WTC11 (cell line): ENCODE data around the gene C3orf33. TPM values are rescaled to one million over a fixed set of nuclear protein-coding genes. Genes with fewer than 3 reads are reported as not detected.

Experiments
- ATAC-seq: fragments of 200-7000 bp; cut with Tn5 transposase; 2 replicates; pipeline ENCODE4 v1.10.0; 2021; ENCODE audit warnings: mild to moderate bottlenecking, moderate library complexity
- CTCF ChIA-PET: fragments of 300-600 bp; sonication (Branson Sonifier 250); formaldehyde crosslinking; loops from one replicate; lab custom pipeline; 2021; ENCODE audit warnings: antibody characterized with exemption; lab: Charles Lee
- POLR2A ChIA-PET: fragments of 350-600 bp; sonication (Branson Sonifier 250); formaldehyde crosslinking; loops from one replicate; lab custom pipeline; 2021; ENCODE audit warnings: antibody characterized with exemption; lab: Charles Lee
- DNase-seq: peaks from one replicate; pipeline ENCODE4 v3.0.0; 2021; ENCODE audit warnings: low spot score
- H3K27ac Mint-ChIP-seq: 2 replicates; pipeline ENCODE4 v1.8.0; 2021; ENCODE audit warnings: mixed read lengths
- H3K27me3 Mint-ChIP-seq: 2 replicates; pipeline ENCODE4 v1.8.0; 2021; ENCODE audit warnings: low read depth, mild to moderate bottlenecking, moderate library complexity, mixed read lengths
- H3K36me3 Mint-ChIP-seq: 2 replicates; pipeline ENCODE4 v1.8.0; 2021; ENCODE audit warnings: mixed read lengths
- H3K4me1 Mint-ChIP-seq: 2 replicates; pipeline ENCODE4 v1.8.0; 2022; ENCODE audit warnings: mixed read lengths
- H3K4me3 Mint-ChIP-seq: 2 replicates; pipeline ENCODE4 v1.8.0; 2021; ENCODE audit warnings: mild to moderate bottlenecking, moderate library complexity, mixed read lengths
- H3K9me3 Mint-ChIP-seq: 2 replicates; pipeline ENCODE4 v1.8.0; 2021; ENCODE audit warnings: mixed read lengths
- CBFB ChIP-seq: sonication (generic); formaldehyde crosslinking; IDR thresholded peaks from 2 replicates; pipeline ENCODE4 v1.8.1; 2022; ENCODE audit warnings: mild to moderate bottlenecking, low read depth, missing genetic modification reagents
- ELF4 ChIP-seq: sonication (generic); formaldehyde crosslinking; IDR thresholded peaks from 2 replicates; pipeline ENCODE4 v1.8.1; 2022; ENCODE audit warnings: low read depth, mild to moderate bottlenecking, moderate library complexity, missing genetic modification reagents
- FOXJ3 ChIP-seq: sonication (generic); formaldehyde crosslinking; IDR thresholded peaks from 2 replicates; pipeline ENCODE4 v1.9.0; 2021; ENCODE audit warnings: missing genetic modification reagents, mild to moderate bottlenecking, borderline replicate concordance
- GRHL2 ChIP-seq: fragments of 250-450 bp; sonication (Bioruptor Pico); IDR thresholded peaks from 2 replicates; pipeline ENCODE4 v1.8.0; 2022; ENCODE audit warnings: mild to moderate bottlenecking, moderate library complexity; ENCODE audit not compliant: insufficient replicate concordance, severe bottlenecking
- JAZF1 ChIP-seq: fragments of 250-450 bp; sonication (Bioruptor Pico); IDR thresholded peaks from 2 replicates; pipeline ENCODE4 v1.9.0; 2021; ENCODE audit warnings: moderate library complexity, mild to moderate bottlenecking, inconsistent platforms
- NFE2L1 ChIP-seq: sonication (generic); formaldehyde crosslinking; IDR thresholded peaks from 2 replicates; pipeline ENCODE4 v1.8.1; 2023; ENCODE audit warnings: missing genetic modification reagents
- NFYB ChIP-seq: sonication (generic); formaldehyde crosslinking; conservative IDR thresholded peaks from 2 replicates; pipeline ENCODE4 v1.8.0; 2022; ENCODE audit warnings: low read depth, missing genetic modification reagents
- TEAD1 ChIP-seq: sonication (generic); formaldehyde crosslinking; IDR thresholded peaks from 2 replicates; pipeline ENCODE4 v1.8.0; 2022; ENCODE audit warnings: mild to moderate bottlenecking, missing genetic modification reagents
- TP53 ChIP-seq: sonication (generic); formaldehyde crosslinking; IDR thresholded peaks from 2 replicates; pipeline ENCODE4 v1.8.1; 2023; ENCODE audit warnings: mild to moderate bottlenecking, missing genetic modification reagents
- ZNF121 ChIP-seq: sonication (generic); formaldehyde crosslinking; IDR thresholded peaks from 2 replicates; pipeline ENCODE4 v1.8.0; 2023; ENCODE audit warnings: missing genetic modification reagents
- ZNF416 ChIP-seq: fragments of 250-450 bp; sonication (Bioruptor Pico); IDR thresholded peaks from 2 replicates; pipeline ENCODE4 v1.9.0; 2021; ENCODE audit warnings: mild to moderate bottlenecking, inconsistent platforms
- ZNF671 ChIP-seq: fragments of 250-450 bp; sonication (Bioruptor Pico); IDR thresholded peaks from 2 replicates; pipeline ENCODE4 v1.8.0; 2021; ENCODE audit warnings: mild to moderate bottlenecking
- total RNA-seq: library from RNA; stranded (reverse); gene quantifications from 3 replicates; pipeline ENCODE4 v1.2.3, GENCODE V29; 2021
- TF ChIP-seq, protein P1 (sequence below): sonication (generic); formaldehyde crosslinking; IDR thresholded peaks from 2 replicates; pipeline ENCODE4 v1.8.1; 2022; ENCODE audit warnings: missing genetic modification reagents, borderline replicate concordance
- TF ChIP-seq, protein P2 (sequence below): sonication (generic); formaldehyde crosslinking; IDR thresholded peaks from 2 replicates; pipeline ENCODE4 v1.8.1; 2023; ENCODE audit warnings: mild to moderate bottlenecking, missing genetic modification reagents, moderate library complexity
- TF ChIP-seq, protein P3 (sequence below): sonication (generic); formaldehyde crosslinking; IDR thresholded peaks from 2 replicates; pipeline ENCODE4 v1.8.0; 2023; ENCODE audit warnings: missing genetic modification reagents, mild to moderate bottlenecking, borderline replicate concordance
- TF ChIP-seq, protein P4 (sequence below): fragments of 200-600 bp; IDR thresholded peaks from 2 replicates; pipeline ENCODE4 v1.8.0; 2022; ENCODE audit warnings: antibody characterized with exemption
- TF ChIP-seq, protein P5 (sequence below): fragments of 250-450 bp; sonication (Bioruptor Pico); IDR thresholded peaks from 2 replicates; pipeline ENCODE4 v1.9.0; 2021; ENCODE audit warnings: mild to moderate bottlenecking
- TF ChIP-seq, protein P6 (sequence below): sonication (generic); formaldehyde crosslinking; IDR thresholded peaks from 2 replicates; pipeline ENCODE4 v1.8.1; 2022; ENCODE audit warnings: low read depth, mild to moderate bottlenecking, moderate library complexity, missing genetic modification reagents, borderline replicate concordance
- TF ChIP-seq, protein P7 (sequence below): fragments of 250-450 bp; sonication (Bioruptor Pico); IDR thresholded peaks from 2 replicates; pipeline ENCODE4 v1.8.0; 2021; ENCODE audit warnings: mild to moderate bottlenecking

Gene C3orf33
- total RNA-seq, 1 experiment from 2014 or later: 2.8 TPM

DNA sequence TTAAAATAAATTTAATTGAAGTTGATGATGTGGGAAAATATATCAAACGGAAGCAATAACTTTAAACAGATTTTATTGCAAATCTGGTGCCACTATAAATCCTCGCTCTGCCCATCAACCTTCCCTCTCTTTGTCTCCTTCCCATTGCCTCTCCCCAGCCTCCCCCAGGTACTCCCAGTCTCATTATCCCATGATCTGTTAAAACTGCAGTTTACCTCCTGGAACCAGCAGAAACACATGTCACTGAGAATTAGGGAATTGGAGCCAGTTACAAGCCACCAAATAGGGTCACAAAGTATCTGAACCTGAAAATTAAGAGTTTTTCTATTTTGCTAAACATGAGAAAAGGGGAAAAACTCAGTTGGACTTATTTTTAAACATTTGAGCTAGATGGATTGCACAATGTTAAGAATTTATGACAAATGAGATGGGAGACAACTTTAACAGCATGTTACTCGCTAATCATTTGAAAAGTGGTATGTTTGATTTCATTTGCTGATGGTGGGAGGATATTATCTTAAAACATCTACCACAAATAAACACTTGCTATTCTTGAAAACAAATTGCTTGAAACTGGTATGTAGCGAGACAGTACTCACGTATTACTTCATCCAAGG is 63.6 kb downstream of the C3orf33 start:
- Mint-ChIP-seq H3K27me3 (no peaks in the 10 kb centered on the region), H3K36me3 (no peaks in the 10 kb centered on the region), H3K4me1 (peaks cover 49% of the 10 kb centered on the region), H3K4me3 (peak overlapping the region; percentile 98), H3K27ac (no peak overlapping the region), H3K9me3 (no peaks in the 10 kb centered on the region)
- TF ChIP-seq, protein P1, sequence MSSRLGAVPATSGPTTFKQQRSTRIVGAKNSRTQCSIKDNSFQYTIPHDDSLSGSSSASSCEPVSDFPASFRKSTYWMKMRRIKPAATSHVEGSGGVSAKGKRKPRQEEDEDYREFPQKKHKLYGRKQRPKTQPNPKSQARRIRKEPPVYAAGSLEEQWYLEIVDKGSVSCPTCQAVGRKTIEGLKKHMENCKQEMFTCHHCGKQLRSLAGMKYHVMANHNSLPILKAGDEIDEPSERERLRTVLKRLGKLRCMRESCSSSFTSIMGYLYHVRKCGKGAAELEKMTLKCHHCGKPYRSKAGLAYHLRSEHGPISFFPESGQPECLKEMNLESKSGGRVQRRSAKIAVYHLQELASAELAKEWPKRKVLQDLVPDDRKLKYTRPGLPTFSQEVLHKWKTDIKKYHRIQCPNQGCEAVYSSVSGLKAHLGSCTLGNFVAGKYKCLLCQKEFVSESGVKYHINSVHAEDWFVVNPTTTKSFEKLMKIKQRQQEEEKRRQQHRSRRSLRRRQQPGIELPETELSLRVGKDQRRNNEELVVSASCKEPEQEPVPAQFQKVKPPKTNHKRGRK (CRISPR knock-in tag): no peak
- TF ChIP-seq, protein P2, sequence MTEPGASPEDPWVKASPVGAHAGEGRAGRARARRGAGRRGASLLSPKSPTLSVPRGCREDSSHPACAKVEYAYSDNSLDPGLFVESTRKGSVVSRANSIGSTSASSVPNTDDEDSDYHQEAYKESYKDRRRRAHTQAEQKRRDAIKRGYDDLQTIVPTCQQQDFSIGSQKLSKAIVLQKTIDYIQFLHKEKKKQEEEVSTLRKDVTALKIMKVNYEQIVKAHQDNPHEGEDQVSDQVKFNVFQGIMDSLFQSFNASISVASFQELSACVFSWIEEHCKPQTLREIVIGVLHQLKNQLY (CRISPR knock-in tag): no peak
- no peak for TF ChIP-seq TEAD1 (CRISPR knock-in tag)
- no peak for TF ChIP-seq NFYB (CRISPR knock-in tag)
- no peak for TF ChIP-seq JAZF1 (CRISPR knock-in tag)
- no peak for TF ChIP-seq ELF4 (CRISPR knock-in tag)
- CTCF ChIA-PET: no interaction called here
- no peak for ATAC-seq
- POLR2A ChIA-PET: no interaction called here
- no peak for DNase-seq

DNA sequence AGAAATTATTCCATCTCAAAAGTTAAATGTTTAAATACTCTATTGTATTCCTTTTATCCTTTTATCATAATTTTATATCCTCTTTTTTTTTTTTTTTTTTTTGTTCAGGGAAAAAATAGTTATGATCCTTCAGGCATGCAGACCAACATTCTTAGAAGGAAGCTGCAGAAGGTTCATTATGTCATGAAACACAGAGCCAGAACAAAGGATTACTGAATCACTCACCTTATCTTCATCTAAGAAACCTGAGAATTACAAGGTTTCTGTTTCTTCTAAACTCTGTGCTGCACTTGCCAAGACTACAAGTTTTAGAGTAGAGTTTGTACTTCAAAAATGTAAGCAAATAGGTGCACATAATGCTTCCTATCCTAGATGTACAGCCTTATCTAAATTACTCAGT is 64.5 kb downstream of the C3orf33 start:
- no peaks in the 10 kb centered on the region for H3K27me3 Mint-ChIP-seq
- no peaks in the 10 kb centered on the region for H3K36me3 Mint-ChIP-seq
- ATAC-seq: no peak
- CTCF ChIA-PET: no interaction called here
- H3K9me3 Mint-ChIP-seq: no peaks in the 10 kb centered on the region
- TF ChIP-seq TP53 (no peak), ZNF671 (CRISPR knock-in tag) (no peak), FOXJ3 (CRISPR knock-in tag) (no peak), ZNF416 (no peak), CBFB (CRISPR knock-in tag) (no peak), ZNF121 (CRISPR knock-in tag) (no peak), GRHL2 (CRISPR knock-in tag) (no peak), NFE2L1 (CRISPR knock-in tag) (no peak)
- TF ChIP-seq, protein P3, sequence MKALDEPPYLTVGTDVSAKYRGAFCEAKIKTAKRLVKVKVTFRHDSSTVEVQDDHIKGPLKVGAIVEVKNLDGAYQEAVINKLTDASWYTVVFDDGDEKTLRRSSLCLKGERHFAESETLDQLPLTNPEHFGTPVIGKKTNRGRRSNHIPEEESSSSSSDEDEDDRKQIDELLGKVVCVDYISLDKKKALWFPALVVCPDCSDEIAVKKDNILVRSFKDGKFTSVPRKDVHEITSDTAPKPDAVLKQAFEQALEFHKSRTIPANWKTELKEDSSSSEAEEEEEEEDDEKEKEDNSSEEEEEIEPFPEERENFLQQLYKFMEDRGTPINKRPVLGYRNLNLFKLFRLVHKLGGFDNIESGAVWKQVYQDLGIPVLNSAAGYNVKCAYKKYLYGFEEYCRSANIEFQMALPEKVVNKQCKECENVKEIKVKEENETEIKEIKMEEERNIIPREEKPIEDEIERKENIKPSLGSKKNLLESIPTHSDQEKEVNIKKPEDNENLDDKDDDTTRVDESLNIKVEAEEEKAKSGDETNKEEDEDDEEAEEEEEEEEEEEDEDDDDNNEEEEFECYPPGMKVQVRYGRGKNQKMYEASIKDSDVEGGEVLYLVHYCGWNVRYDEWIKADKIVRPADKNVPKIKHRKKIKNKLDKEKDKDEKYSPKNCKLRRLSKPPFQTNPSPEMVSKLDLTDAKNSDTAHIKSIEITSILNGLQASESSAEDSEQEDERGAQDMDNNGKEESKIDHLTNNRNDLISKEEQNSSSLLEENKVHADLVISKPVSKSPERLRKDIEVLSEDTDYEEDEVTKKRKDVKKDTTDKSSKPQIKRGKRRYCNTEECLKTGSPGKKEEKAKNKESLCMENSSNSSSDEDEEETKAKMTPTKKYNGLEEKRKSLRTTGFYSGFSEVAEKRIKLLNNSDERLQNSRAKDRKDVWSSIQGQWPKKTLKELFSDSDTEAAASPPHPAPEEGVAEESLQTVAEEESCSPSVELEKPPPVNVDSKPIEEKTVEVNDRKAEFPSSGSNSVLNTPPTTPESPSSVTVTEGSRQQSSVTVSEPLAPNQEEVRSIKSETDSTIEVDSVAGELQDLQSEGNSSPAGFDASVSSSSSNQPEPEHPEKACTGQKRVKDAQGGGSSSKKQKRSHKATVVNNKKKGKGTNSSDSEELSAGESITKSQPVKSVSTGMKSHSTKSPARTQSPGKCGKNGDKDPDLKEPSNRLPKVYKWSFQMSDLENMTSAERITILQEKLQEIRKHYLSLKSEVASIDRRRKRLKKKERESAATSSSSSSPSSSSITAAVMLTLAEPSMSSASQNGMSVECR (CRISPR knock-in tag): no peak
- TF ChIP-seq, protein P4, sequence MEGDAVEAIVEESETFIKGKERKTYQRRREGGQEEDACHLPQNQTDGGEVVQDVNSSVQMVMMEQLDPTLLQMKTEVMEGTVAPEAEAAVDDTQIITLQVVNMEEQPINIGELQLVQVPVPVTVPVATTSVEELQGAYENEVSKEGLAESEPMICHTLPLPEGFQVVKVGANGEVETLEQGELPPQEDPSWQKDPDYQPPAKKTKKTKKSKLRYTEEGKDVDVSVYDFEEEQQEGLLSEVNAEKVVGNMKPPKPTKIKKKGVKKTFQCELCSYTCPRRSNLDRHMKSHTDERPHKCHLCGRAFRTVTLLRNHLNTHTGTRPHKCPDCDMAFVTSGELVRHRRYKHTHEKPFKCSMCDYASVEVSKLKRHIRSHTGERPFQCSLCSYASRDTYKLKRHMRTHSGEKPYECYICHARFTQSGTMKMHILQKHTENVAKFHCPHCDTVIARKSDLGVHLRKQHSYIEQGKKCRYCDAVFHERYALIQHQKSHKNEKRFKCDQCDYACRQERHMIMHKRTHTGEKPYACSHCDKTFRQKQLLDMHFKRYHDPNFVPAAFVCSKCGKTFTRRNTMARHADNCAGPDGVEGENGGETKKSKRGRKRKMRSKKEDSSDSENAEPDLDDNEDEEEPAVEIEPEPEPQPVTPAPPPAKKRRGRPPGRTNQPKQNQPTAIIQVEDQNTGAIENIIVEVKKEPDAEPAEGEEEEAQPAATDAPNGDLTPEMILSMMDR: no peak
- TF ChIP-seq, protein P5, sequence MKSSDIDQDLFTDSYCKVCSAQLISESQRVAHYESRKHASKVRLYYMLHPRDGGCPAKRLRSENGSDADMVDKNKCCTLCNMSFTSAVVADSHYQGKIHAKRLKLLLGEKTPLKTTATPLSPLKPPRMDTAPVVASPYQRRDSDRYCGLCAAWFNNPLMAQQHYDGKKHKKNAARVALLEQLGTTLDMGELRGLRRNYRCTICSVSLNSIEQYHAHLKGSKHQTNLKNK (CRISPR knock-in tag): no peak
- TF ChIP-seq, protein P6, sequence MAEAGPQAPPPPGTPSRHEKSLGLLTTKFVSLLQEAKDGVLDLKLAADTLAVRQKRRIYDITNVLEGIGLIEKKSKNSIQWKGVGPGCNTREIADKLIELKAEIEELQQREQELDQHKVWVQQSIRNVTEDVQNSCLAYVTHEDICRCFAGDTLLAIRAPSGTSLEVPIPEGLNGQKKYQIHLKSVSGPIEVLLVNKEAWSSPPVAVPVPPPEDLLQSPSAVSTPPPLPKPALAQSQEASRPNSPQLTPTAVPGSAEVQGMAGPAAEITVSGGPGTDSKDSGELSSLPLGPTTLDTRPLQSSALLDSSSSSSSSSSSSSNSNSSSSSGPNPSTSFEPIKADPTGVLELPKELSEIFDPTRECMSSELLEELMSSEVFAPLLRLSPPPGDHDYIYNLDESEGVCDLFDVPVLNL (CRISPR knock-in tag): no peak
- TF ChIP-seq, protein P7, sequence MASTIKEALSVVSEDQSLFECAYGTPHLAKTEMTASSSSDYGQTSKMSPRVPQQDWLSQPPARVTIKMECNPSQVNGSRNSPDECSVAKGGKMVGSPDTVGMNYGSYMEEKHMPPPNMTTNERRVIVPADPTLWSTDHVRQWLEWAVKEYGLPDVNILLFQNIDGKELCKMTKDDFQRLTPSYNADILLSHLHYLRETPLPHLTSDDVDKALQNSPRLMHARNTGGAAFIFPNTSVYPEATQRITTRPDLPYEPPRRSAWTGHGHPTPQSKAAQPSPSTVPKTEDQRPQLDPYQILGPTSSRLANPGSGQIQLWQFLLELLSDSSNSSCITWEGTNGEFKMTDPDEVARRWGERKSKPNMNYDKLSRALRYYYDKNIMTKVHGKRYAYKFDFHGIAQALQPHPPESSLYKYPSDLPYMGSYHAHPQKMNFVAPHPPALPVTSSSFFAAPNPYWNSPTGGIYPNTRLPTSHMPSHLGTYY (CRISPR knock-in tag): no peak
- DNase-seq: no peak
- POLR2A ChIA-PET: interaction anchor here (0.6 to 0.7 kb wide), 3 partner anchors 26 to 78 kb away, joined by 3 to 8 read pairs (median 4); no protein-coding TSS in a partner anchor
- H3K27ac Mint-ChIP-seq: no peak overlapping the region
- H3K4me3 Mint-ChIP-seq: no peak overlapping the region
- H3K4me1 Mint-ChIP-seq: peaks cover 40% of the 10 kb centered on the region
